ENCODE results near the gene WDR37. TPM values are rescaled to one million over a fixed set of nuclear protein-coding genes. Genes with fewer than 3 reads are reported as not detected.

WDR37 gene
- total RNA-seq, 1 experiment from 2014 or later: 10.4 TPM

DNA sequence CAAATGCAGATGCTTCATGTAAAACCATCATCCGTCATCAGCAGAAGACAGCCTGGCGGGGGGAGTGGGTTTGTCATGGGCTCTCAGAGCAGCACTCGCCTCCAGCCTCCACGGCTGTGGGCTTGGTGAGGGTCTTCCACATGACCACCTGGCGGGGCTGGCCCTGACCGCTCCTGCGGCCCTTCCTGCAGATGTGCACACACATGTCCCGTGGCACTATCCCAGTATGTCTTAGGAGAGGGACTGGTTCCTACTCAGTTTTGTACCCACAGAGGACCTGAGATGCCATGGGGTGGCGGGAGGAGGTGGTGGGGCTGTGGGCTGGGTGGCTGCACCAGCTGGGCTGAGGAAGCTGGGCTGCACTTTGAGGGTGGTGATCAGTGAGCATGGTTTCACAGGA lies 35.2 kb upstream of the WDR37 start:
- no peak; the same call in 1 of the 2 replicates for ATAC-seq
- no peak for DNase-seq (ENCODE audit: low spot score)
- no peak for TF ChIP-seq PRRX2 (CRISPR knock-in tag; IDR thresholded peaks at IDR 0.05)
- TF ChIP-seq, protein P1, sequence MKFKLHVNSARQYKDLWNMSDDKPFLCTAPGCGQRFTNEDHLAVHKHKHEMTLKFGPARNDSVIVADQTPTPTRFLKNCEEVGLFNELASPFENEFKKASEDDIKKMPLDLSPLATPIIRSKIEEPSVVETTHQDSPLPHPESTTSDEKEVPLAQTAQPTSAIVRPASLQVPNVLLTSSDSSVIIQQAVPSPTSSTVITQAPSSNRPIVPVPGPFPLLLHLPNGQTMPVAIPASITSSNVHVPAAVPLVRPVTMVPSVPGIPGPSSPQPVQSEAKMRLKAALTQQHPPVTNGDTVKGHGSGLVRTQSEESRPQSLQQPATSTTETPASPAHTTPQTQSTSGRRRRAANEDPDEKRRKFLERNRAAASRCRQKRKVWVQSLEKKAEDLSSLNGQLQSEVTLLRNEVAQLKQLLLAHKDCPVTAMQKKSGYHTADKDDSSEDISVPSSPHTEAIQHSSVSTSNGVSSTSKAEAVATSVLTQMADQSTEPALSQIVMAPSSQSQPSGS (CRISPR knock-in tag; IDR thresholded peaks at IDR 0.05; ENCODE audit: borderline replicate concordance, low read depth): no peak
- no peak for TF ChIP-seq ELF4 (CRISPR knock-in tag; IDR thresholded peaks at IDR 0.05; ENCODE audit: low read depth)
- no peak for TF ChIP-seq NR1H2 (CRISPR knock-in tag; IDR thresholded peaks at IDR 0.05)
- no peak for TF ChIP-seq ZNF138 (CRISPR knock-in tag; conservative IDR thresholded peaks at IDR 0.05)
- no peak for TF ChIP-seq FOXK1 (CRISPR knock-in tag; IDR thresholded peaks at IDR 0.05)
- TF ChIP-seq, protein P2, sequence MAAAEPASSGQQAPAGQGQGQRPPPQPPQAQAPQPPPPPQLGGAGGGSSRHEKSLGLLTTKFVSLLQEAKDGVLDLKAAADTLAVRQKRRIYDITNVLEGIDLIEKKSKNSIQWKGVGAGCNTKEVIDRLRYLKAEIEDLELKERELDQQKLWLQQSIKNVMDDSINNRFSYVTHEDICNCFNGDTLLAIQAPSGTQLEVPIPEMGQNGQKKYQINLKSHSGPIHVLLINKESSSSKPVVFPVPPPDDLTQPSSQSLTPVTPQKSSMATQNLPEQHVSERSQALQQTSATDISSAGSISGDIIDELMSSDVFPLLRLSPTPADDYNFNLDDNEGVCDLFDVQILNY (CRISPR knock-in tag; IDR thresholded peaks at IDR 0.05): no peak
- TF ChIP-seq, protein P3, sequence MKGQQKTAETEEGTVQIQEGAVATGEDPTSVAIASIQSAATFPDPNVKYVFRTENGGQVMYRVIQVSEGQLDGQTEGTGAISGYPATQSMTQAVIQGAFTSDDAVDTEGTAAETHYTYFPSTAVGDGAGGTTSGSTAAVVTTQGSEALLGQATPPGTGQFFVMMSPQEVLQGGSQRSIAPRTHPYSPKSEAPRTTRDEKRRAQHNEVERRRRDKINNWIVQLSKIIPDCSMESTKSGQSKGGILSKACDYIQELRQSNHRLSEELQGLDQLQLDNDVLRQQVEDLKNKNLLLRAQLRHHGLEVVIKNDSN (CRISPR knock-in tag; IDR thresholded peaks at IDR 0.05): no peak
- TF ChIP-seq, protein P4, sequence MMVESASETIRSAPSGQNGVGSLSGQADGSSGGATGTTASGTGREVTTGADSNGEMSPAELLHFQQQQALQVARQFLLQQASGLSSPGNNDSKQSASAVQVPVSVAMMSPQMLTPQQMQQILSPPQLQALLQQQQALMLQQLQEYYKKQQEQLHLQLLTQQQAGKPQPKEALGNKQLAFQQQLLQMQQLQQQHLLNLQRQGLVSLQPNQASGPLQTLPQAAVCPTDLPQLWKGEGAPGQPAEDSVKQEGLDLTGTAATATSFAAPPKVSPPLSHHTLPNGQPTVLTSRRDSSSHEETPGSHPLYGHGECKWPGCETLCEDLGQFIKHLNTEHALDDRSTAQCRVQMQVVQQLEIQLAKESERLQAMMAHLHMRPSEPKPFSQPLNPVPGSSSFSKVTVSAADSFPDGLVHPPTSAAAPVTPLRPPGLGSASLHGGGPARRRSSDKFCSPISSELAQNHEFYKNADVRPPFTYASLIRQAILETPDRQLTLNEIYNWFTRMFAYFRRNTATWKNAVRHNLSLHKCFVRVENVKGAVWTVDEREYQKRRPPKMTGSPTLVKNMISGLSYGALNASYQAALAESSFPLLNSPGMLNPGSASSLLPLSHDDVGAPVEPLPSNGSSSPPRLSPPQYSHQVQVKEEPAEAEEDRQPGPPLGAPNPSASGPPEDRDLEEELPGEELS (CRISPR knock-in tag; IDR thresholded peaks at IDR 0.05): no peak
- TF ChIP-seq RORB (CRISPR knock-in tag; IDR thresholded peaks at IDR 0.05): no peak
- no peak for TF ChIP-seq NFYB (CRISPR knock-in tag; conservative IDR thresholded peaks at IDR 0.05; ENCODE audit: low read depth)
- no peak for TF ChIP-seq JUN (CRISPR knock-in tag; IDR thresholded peaks at IDR 0.05)
- 0 out of 2 replicates have a peak, but pooled peaks cover 5% of the 10 kb centered on the region for H3K4me1 Mint-ChIP-seq
- no peak overlapping the region for H3K27ac Mint-ChIP-seq
- H3K27me3 Mint-ChIP-seq (ENCODE audit: low read depth): no peaks in the 10 kb centered on the region
- POLR2A ChIA-PET: no interaction called here
- no peak overlapping the region for H3K4me3 Mint-ChIP-seq
- CTCF ChIA-PET: no interaction called here
- H3K36me3 Mint-ChIP-seq: peaks cover 37% of the 10 kb centered on the region
- H3K9me3 Mint-ChIP-seq: peaks cover 3% of the 10 kb centered on the region

DNA sequence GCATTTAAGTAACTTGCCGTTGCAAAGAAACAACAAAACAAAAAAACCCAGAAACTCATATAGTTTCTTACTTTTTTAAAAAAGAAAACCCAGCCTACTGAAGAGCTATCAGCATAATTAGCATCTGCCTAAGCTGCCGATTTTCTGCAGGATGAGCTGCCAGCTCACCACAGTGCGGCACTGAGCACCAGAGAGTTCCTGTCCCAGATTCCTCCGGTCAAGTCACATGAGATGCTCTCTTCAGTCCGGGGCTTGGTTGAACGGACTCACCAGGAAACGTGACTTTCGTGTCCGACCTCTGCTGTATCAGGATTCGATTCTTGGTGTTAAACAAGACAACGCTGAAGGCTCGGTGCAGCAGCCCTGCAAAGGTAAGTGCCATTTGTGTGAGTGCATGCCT lies 33.8 kb upstream of the WDR37 start:
- CTCF ChIA-PET: interaction anchor here (1.1 kb wide), 1 partner anchor 27 kb away, joined by 3 read pairs; no protein-coding TSS in a partner anchor
- H3K9me3 Mint-ChIP-seq: peaks cover 3% of the 10 kb centered on the region
- POLR2A ChIA-PET: interaction anchor here (1.3 kb wide), 1 partner anchor 10 kb away, joined by 4 read pairs; no protein-coding TSS in a partner anchor
- no peak for DNase-seq (ENCODE audit: low spot score)
- H3K27ac Mint-ChIP-seq: peak overlapping the region; percentile 88
- no peaks in the 10 kb centered on the region for H3K27me3 Mint-ChIP-seq (ENCODE audit: low read depth)
- H3K4me3 Mint-ChIP-seq: no peak overlapping the region
- H3K36me3 Mint-ChIP-seq: peaks cover 22% of the 10 kb centered on the region
- peak; percentile 51 for ATAC-seq
- H3K4me1 Mint-ChIP-seq: 0 out of 2 replicates have a peak, but pooled peaks cover 5% of the 10 kb centered on the region
- no peak for TF ChIP-seq MYBL2 (CRISPR knock-in tag; IDR thresholded peaks at IDR 0.05)
- TF ChIP-seq, protein P5, sequence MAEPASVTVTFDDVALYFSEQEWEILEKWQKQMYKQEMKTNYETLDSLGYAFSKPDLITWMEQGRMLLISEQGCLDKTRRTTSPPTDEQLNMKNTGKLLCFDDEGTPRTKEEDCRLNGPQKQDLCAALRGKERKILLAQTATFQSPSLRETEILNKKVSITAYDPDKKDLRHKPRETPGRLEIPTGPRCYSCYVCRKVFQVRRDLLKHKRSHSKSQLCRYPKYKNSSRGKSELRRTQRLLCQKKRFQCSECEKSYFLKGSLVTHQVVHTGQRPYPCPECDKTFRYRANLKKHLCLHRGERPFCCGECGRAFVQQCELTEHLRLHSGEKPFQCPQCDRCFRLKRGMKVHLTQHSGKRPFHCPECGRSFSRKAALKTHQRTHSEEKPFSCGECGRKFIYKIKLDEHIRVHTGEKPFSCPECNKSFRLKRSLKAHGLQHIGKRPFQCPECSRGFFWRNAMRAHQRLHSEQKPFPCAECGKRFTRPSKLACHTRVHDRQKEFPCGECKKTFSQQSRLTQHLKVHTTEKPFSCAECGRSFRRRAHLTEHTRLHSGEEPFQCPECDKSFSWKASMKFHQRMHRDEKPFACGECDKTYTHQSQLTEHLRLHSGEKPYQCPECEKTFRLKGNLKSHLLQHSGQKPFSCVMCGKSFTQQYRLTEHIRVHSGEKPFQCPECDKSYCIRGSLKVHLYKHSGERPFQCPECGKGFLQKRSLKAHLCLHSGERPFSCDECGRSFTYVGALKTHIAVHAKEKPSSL (CRISPR knock-in tag; conservative IDR thresholded peaks at IDR 0.05): no peak
- TF ChIP-seq, protein P6, sequence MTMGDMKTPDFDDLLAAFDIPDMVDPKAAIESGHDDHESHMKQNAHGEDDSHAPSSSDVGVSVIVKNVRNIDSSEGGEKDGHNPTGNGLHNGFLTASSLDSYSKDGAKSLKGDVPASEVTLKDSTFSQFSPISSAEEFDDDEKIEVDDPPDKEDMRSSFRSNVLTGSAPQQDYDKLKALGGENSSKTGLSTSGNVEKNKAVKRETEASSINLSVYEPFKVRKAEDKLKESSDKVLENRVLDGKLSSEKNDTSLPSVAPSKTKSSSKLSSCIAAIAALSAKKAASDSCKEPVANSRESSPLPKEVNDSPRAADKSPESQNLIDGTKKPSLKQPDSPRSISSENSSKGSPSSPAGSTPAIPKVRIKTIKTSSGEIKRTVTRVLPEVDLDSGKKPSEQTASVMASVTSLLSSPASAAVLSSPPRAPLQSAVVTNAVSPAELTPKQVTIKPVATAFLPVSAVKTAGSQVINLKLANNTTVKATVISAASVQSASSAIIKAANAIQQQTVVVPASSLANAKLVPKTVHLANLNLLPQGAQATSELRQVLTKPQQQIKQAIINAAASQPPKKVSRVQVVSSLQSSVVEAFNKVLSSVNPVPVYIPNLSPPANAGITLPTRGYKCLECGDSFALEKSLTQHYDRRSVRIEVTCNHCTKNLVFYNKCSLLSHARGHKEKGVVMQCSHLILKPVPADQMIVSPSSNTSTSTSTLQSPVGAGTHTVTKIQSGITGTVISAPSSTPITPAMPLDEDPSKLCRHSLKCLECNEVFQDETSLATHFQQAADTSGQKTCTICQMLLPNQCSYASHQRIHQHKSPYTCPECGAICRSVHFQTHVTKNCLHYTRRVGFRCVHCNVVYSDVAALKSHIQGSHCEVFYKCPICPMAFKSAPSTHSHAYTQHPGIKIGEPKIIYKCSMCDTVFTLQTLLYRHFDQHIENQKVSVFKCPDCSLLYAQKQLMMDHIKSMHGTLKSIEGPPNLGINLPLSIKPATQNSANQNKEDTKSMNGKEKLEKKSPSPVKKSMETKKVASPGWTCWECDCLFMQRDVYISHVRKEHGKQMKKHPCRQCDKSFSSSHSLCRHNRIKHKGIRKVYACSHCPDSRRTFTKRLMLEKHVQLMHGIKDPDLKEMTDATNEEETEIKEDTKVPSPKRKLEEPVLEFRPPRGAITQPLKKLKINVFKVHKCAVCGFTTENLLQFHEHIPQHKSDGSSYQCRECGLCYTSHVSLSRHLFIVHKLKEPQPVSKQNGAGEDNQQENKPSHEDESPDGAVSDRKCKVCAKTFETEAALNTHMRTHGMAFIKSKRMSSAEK (CRISPR knock-in tag; IDR thresholded peaks at IDR 0.05; ENCODE audit: borderline replicate concordance): no peak
- TF ChIP-seq, protein P7, sequence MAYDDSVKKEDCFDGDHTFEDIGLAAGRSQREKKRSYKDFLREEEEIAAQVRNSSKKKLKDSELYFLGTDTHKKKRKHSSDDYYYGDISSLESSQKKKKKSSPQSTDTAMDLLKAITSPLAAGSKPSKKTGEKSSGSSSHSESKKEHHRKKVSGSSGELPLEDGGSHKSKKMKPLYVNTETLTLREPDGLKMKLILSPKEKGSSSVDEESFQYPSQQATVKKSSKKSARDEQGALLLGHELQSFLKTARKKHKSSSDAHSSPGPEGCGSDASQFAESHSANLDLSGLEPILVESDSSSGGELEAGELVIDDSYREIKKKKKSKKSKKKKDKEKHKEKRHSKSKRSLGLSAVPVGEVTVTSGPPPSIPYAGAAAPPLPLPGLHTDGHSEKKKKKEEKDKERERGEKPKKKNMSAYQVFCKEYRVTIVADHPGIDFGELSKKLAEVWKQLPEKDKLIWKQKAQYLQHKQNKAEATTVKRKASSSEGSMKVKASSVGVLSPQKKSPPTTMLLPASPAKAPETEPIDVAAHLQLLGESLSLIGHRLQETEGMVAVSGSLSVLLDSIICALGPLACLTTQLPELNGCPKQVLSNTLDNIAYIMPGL (CRISPR knock-in tag; IDR thresholded peaks at IDR 0.05): no peak
- no peak for TF ChIP-seq SP1 (CRISPR knock-in tag; conservative IDR thresholded peaks at IDR 0.05)
- TF ChIP-seq ZNF121 (CRISPR knock-in tag; IDR thresholded peaks at IDR 0.05): no peak

Measured in WTC11 (cell line).